HepG2 (cell line): ENCODE data around the gene COL27A1. TPM values are rescaled to one million over a fixed set of nuclear protein-coding genes. Genes with fewer than 3 reads are reported as not detected.

ENCODE experiments used
- ATAC-seq: fragments of 200-7000 bp; cut with Tn5 transposase; 3 replicates; pipeline ENCODE4 v1.9.1; 2020; ENCODE audit warnings: mild to moderate bottlenecking, moderate library complexity
- BruUV-seq: library from RNA; stranded (reverse); fragments of 400-500 nt; replicated peaks from 2 replicates; lab custom pipeline; 2021; lab: Mats Ljungman, UMichigan
- CTCF ChIA-PET: fragments of 300-600 bp; formaldehyde crosslinking; extraction: SDS; loops from one replicate; lab custom pipeline; 2021; ENCODE audit warnings: low total read pairs, inconsistent platforms, low intra/inter-chr PET ratio; lab: Yijun Ruan, JAX
- POLR2A ChIA-PET: fragments of 350-600 bp; sonication (Branson Sonifier 250); formaldehyde crosslinking; loops from one replicate; lab custom pipeline; 2020; ENCODE audit warnings: antibody characterized with exemption, inconsistent platforms; lab: Yijun Ruan, JAX
- DNase-seq: peaks from one replicate; pipeline ENCODE4 v3.0.0-alpha.2; 2015; ENCODE audit warnings: low spot score
- FAIRE-seq: peaks from 3 replicates; lab custom pipeline; 2011; peaks lifted over from hg19 to GRCh38; lab: Jason Lieb, UNC
- H2AFZ ChIP-seq: one replicate; pipeline ENCODE4 v1.6.1; 2011; ENCODE audit warnings: low read length, inconsistent platforms
- H3K27ac ChIP-seq: fragments of 300-600 bp; 3 replicates; pipeline ENCODE4 v1.8.0; 2011; ENCODE audit warnings: mixed run types, mild to moderate bottlenecking, mixed read lengths, low read length, inconsistent platforms; ENCODE audit not compliant: insufficient read depth; ENCODE audit errors: extremely low read length
- H3K27me3 ChIP-seq, 2 experiments: fragments of 200-600 bp in 1 of 2; 2 replicates in 1 of 2; 3 replicates in 1 of 2; pipeline versions ENCODE4 v1.6.0 to v1.8.0; 2011; ENCODE audit warnings: low read length in 2 of 2, mild to moderate bottlenecking in 2 of 2, moderate library complexity in 2 of 2, inconsistent platforms in 1 of 2; ENCODE audit not compliant: insufficient read depth in 2 of 2, control insufficient read depth in 1 of 2
- H3K36me3 ChIP-seq, 2 experiments: fragments of 200-600 bp in 1 of 2; replicated peaks in 1 of 2; 2 replicates in 1 of 2; 3 replicates in 1 of 2; pipeline versions ENCODE4 v1.5.1 to v1.8.0; 2011; ENCODE audit warnings: low read length in 2 of 2, inconsistent platforms in 1 of 2; ENCODE audit not compliant: insufficient read depth in 2 of 2, control insufficient read depth in 1 of 2
- H3K4me1 ChIP-seq: 2 replicates; pipeline ENCODE4 v1.5.1; 2012; ENCODE audit warnings: low read length, inconsistent platforms; ENCODE audit not compliant: insufficient read depth
- H3K4me2 ChIP-seq: 2 replicates; pipeline ENCODE4 v1.6.0; 2011; ENCODE audit warnings: low read depth, low read length, inconsistent platforms
- H3K4me3 ChIP-seq, 3 experiments: fragments of 200-600 bp in 1 of 3; sonication (generic), shearing (Covaris generic) in 1 of 3; replicated peaks in 1 of 3; 2 replicates each; pipeline ENCODE4 v1.5.1; 2011 to 2016; ENCODE audit warnings: low read length in 3 of 3, inconsistent platforms in 2 of 3, low read depth in 2 of 3, mild to moderate bottlenecking in 2 of 3, control low read depth in 1 of 3, mixed read lengths in 1 of 3; ENCODE audit not compliant: insufficient read depth in 1 of 3
- H3K79me2 ChIP-seq: one replicate; pipeline ENCODE4 v1.6.1; 2011; ENCODE audit warnings: low read length, inconsistent platforms; ENCODE audit not compliant: insufficient read depth
- H3K9ac ChIP-seq: 2 replicates; pipeline ENCODE4 v1.6.0; 2011; ENCODE audit warnings: mild to moderate bottlenecking, low read depth, low read length, inconsistent platforms; ENCODE audit not compliant: insufficient read depth
- H3K9me3 ChIP-seq: 2 replicates; pipeline ENCODE4 v1.5.1; 2012; ENCODE audit warnings: mild to moderate bottlenecking, low read length
- H4K20me1 ChIP-seq: 2 replicates; pipeline ENCODE4 v1.6.0; 2011; ENCODE audit warnings: inconsistent platforms, mild to moderate bottlenecking, low read length, moderate library complexity; ENCODE audit not compliant: insufficient read depth
- MAFG ChIP-seq: sonication (generic); formaldehyde crosslinking; IDR thresholded peaks from 2 replicates; pipeline ENCODE4 v1.5.1; 2020; ENCODE audit warnings: mild to moderate bottlenecking, missing genetic modification reagents
- NR2C2 ChIP-seq: sonication (generic); formaldehyde crosslinking; IDR thresholded peaks from 2 replicates; pipeline ENCODE4 v1.4.0; 2020; ENCODE audit warnings: missing genetic modification reagents, mild to moderate bottlenecking, moderate library complexity, borderline replicate concordance
- ZBTB33 ChIP-seq: sonication (generic); formaldehyde crosslinking; IDR thresholded peaks from 2 replicates; pipeline ENCODE4 v1.4.0; 2020; ENCODE audit warnings: missing genetic modification reagents
- ZNF691 ChIP-seq: sonication (generic); formaldehyde crosslinking; IDR thresholded peaks from 2 replicates; pipeline ENCODE4 v1.4.0; 2020; ENCODE audit warnings: missing genetic modification reagents, low read depth, mild to moderate bottlenecking, borderline replicate concordance
- WGBS: methylation state at CpG from one replicate; pipeline ENCODE4 v1.1.6; 2017; ENCODE audit warnings: low lambda C conversion rate; 5-methylcytosine and 5-hydroxymethylcytosine counted together
- in situ Hi-C: cut with HindIII; loops from 2 replicates; pipeline ENCODE4 v1.10.0; 2017; ENCODE audit warnings: low pct_unique_long_range_greater_than_20kb; ENCODE audit not compliant: extremely low pct_ligation_motif_present
- intact Hi-C: fragments of 100-400 bp; cut with micrococcal nuclease; formaldehyde crosslinking; loops from one replicate; pipeline ENCODE4 v1.10.0; 2022; ENCODE audit not compliant: unreplicated experiment
- polyA plus RNA-seq, 8 experiments: library from polyadenylated mRNA; depleted of rRNA in 3 of 8; stranded (reverse) in 7 of 8; unstranded in 1 of 8; fragments of >200 nt; fragmentation: Illumina TruSeq in 4 of 8; extraction: Trizol in 4 of 8; gene quantifications; 2 replicates each; pipeline versions ENCODE4 v1.2.1 to v1.2.3, GENCODE V29; 2011 to 2016; ENCODE audit warnings: low read depth in 4 of 8, missing spikeins in 1 of 8, mixed read lengths in 1 of 8; ENCODE audit not compliant: insufficient read depth in 1 of 8
- total RNA-seq, 5 experiments: library from RNA; depleted of rRNA; stranded (reverse); fragments of >200 nt; fragmentation: Illumina TruSeq; extraction: Trizol; gene quantifications; 2 replicates each; pipeline ENCODE4 v1.2.3, GENCODE V29; 2016; ENCODE audit warnings: low read depth in 1 of 5

Gene COL27A1
- total and polyA plus RNA-seq, 2 of the 13 experiments (the other 11 are each of a cell fraction or from before 2014, with no cell fraction given), result 71.3 to 89.1 TPM

- TF ChIP-seq ZNF691, result no peak
- no peak for TF ChIP-seq MAFG (CRISPR knock-in tag)
Measured at GRCh38 chr9:114149181-114149580, 6.2 kb upstream of the COL27A1 start (continued).

GRCh38 chr9:114149765-114150340, 5.5 kb upstream of the COL27A1 start:
- H3K79me2 ChIP-seq, result peaks cover 8% of the 10 kb centered on the region
- no peak for ATAC-seq
- H3K4me2 ChIP-seq, result no peak overlapping the region
- intact Hi-C loops, result no loop called here
- no peak for FAIRE-seq
- peaks cover 0 to 4% of the 10 kb centered on the region in 2 experiments; a peak in 1 of 5 replicates for H3K27me3 ChIP-seq
- CTCF ChIA-PET, result no interaction called here
- POLR2A ChIA-PET, result interaction anchor here (1.2 to 8.4 kb wide), 4 partner anchors 7 to 42 kb away, joined by 3 to 107 read pairs (median 34); no protein-coding TSS in a partner anchor
- DNase-seq, result no peak
- H3K4me1 ChIP-seq, result peaks cover 50% of the 10 kb centered on the region
- H3K9ac ChIP-seq, result no peak overlapping the region
- H3K9me3 ChIP-seq, result no peaks in the 10 kb centered on the region
- no TSS peak for BruUV-seq
- no peaks in the 10 kb centered on the region for H3K36me3 ChIP-seq
- no peak overlapping the region for H2AFZ ChIP-seq
- WGBS, result 79% methylated on average over 4 of the region's 4 CpGs
- in situ Hi-C loops, result no loop called here
- 0 out of 2 replicates have a peak, but pooled peaks have one; percentile 14 for TF ChIP-seq ZBTB33
- no peak for TF ChIP-seq NR2C2
- no peak overlapping the region for H3K27ac ChIP-seq
- no peaks in the 10 kb centered on the region for H4K20me1 ChIP-seq
- no peak overlapping the region for H3K4me3 ChIP-seq
